AG08395 (cell line): ENCODE measurements around the gene UBE2D4.
A peak's percentile ranks its signal among the peaks of the same experiment; 100 is the strongest.
"Not testable (repeated sequence)": the region's sequence is repeated elsewhere in the genome, so short reads cannot be mapped to it uniquely, and the experiment has no call there.

ENCODE experiments used
- DNase-seq: peaks from one replicate; pipeline ENCODE4 v3.0.0; 2012; ENCODE audit warnings: mixed read lengths, low spot score

The UBE2D4 gene

DNA sequence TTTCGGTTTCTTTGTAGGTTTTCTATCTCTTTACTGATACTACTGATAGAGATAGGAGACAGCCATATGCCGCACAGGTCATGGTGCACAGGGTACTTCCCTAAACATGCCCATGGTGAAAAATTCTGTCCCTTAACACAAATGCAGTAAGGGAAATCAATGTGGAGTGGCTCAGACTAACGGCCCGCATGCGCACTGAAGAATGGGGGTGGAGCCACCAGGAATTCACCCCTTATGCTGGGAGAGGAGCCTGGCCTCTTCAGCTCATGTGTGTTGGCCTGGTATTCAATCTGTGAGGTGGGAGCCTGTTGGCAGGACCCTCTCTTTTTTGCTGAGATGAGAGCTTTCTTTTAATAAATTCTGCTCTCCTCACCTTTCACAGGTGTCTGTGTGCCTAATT lies 11.4 kb upstream of the UBE2D4 start:
- no peak for DNase-seq

- no peak for DNase-seq
These were observed 10.3 kb upstream of the UBE2D4 start for GRCh38 chr7:43915907-43916306.

DNA sequence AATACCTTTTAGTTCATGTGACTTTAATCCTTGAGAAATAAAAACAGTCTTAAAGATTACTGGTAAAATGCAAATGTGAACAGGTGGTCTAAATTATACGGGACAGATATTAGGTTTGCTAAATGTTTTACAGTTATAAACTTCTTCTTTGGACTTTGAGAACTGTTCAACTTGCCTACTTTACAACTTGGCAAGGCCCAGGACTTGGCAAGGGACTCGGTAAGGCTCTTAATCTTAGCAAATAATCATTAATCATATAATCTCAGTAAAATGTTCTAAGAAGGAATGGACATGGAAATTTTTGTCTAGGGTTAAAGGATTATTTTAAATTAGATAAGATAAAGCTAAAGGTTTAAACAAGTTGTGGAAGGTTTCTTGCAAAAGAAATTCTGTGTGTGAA lies 4.8 kb upstream of the UBE2D4 start:
- DNase-seq: no peak

DNA sequence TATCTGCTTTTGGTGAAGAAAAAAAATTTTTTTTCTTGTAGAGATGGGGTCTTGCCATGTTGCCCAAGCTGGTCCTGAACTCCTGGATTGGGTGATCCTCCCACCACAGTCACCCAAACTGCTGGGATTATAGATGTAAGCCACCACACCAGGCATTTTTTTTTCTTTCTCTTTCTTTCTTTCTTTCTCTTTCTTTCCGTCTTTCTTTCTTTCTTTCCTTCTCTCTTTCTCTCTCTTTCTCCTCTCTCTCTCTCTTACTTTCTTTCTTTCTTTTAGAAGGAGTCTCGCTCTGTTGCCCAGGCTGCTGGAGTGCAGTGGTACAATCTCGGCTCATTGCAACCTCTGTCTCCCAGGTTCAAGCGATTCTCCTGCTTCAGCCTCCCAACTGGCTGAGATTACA lies 3.5 kb upstream of the UBE2D4 start:
- DNase-seq: no peak

DNA sequence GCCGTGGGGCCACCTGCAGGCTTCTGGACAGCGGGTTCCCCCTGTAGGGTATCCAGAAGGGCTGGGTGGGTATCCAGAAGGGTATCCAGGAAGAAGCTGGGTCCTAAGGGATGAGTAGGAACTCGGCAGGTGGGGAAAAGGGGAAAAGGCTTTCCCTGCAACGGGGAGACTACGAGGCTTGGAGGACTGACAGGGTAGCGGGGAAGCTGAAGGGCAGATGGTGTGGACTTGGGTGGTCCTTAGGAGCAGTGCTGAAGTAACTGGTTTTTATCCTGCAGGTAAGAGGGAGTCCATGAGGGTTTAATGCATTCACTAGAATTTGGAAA lies 525 bp downstream of the UBE2D4 start:
- no peak for DNase-seq

- no peak for DNase-seq
These were observed 1.6 kb downstream of the UBE2D4 start for GRCh38 chr7:43927810-43928209.

- DNase-seq: no peak
These were observed 3.6 kb downstream of the UBE2D4 start for GRCh38 chr7:43929529-43930457.

DNA sequence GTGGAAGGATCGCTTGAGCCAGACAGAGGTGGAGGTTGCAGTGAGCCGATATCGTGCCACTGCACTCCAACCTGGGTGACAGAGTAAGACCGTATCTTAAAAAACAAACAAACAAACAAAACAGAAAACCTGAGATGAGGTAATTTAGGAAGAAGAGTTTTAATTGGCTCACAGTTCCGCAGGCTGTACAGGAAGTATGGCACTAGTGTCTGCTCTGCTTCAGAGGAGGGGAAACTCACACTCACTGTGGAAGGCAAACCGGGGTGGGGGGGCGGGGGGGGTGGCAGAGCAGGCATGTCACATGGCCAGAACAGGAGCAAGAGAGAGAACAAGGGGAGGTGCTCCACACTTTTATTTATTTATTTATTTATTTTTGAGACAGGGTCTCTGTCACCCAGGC lies 5.1 kb downstream of the UBE2D4 start:
- DNase-seq: no peak

- no peak for DNase-seq
These were observed 7.8 kb downstream of the UBE2D4 start for GRCh38 chr7:43933902-43934560.

GRCh38 chr7:43937444-43937843 lies 11.2 kb downstream of the UBE2D4 start:
- DNase-seq: no peak

DNA sequence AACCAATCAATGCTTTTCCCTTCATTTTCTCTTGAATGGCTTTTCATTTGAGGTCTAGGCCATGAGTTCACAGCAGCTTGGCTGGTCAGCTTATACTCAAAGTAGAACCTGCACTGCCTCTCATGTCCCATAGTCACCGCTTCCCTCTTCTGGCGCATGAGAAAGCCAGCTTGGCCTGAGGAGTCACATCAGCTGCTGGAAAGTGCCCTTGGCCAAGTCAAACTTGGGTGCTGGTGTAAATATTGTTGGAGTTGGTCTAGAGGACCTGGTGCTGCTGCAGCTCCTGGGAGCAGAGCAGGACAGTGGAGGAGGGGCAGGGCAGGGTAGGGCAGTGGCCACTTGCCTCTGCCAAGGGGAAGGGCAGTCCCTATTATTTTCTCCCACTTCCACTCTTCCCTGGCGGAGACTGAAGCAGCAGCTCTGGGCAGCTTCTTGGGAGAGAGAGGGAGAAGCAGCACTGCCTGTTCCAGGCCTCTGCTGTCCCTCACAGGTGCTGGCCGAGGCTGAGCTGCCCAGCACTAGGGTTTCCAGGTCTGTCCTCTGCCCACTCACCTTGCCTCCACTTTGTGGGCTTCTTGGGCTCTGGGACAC lies 12.8 kb downstream of the UBE2D4 start:
- DNase-seq: no peak

- DNase-seq: no peak
These were observed 16.0 kb downstream of the UBE2D4 start for GRCh38 chr7:43942250-43942649.

- no peak for DNase-seq
These were observed 16.8 kb downstream of the UBE2D4 start for GRCh38 chr7:43942997-43943396.

DNA sequence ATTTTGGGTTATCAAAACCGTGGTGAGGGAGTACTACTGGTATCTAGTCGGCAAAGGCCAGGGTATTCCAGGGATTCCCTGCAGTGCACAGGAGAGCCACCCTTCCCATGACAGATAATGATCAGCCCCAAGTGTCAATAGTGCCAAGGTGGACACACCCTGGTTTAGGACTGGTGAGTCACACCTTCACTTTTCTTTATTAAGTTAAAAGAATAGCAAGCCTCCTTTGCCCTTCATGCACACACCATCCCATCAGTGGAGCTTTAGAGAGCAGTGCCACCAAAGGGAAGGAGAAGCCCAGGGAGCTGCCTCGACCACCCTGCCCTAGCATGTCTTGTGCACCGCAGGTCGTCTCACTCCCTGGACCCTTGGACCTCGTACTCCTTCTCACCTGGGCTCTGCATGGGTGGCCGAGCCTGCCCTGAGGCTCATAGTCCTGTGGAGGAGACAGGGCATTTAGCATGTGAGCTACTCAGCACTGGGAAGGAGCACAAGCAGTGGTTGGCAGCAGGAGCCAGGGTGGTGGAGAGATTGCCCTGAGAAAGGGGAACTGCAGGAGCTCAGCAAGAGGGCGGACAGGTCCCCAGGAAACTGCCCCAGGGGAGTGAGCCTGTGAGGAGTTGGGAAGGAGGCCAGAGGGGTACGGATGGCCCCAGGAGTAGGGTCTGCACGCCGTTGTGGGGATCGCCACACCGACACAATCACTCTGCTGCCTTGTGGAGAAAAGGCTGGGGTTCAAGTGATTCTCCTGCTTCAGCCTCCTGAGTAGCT lies 17.4 kb downstream of the UBE2D4 start:
- no peak for DNase-seq

GRCh38 chr7:43944286-43944685 lies 18.1 kb downstream of the UBE2D4 start:
- no peak for DNase-seq

DNA sequence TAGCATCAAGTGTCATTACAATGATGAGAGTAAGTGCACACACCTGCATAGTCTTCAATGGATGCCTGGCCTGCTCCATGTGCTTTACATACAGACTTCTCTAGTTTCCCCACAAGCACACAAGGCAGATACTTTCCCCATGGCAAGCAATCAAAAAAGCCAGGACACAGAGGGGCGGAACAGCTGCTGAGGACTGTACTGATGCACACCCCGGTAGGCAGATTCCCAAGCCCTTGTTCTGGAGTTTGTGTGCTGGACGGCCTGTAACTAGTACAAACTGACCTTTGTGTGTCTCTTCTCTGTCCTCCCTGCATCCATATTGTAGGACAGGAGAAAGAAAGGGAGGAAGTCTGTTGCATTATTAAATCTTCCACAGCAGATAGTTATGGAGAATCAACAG lies 25.8 kb downstream of the UBE2D4 start:
- DNase-seq: no peak

DNA sequence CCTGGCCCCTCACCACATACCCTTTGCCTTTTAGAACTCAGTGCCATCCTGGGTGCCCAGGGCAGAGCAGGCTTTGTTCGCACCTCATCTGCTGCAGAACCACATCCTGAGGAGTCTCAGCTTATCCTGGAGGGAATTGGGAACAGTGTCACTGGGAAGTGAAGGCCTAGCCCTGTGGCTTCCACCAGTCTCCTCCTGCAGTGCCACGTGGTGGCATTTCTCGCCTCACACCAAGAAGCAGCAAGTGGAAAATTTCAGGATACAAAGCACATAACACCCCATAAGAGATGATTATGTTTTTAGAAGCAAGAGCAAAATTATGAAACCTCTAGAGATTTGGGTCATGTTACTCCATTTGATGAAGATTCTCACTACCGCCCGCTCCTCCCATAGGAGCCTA lies 26.8 kb downstream of the UBE2D4 start:
- DNase-seq: no peak

GRCh38 chr7:43954524-43955228 lies 28.4 kb downstream of the UBE2D4 start:
- DNase-seq: peak; percentile 85

GRCh38 chr7:43956027-43956426 lies 29.8 kb downstream of the UBE2D4 start:
- no peak for DNase-seq

GRCh38 chr7:43960933-43961332 lies 34.7 kb downstream of the UBE2D4 start:
- DNase-seq: no peak

DNA sequence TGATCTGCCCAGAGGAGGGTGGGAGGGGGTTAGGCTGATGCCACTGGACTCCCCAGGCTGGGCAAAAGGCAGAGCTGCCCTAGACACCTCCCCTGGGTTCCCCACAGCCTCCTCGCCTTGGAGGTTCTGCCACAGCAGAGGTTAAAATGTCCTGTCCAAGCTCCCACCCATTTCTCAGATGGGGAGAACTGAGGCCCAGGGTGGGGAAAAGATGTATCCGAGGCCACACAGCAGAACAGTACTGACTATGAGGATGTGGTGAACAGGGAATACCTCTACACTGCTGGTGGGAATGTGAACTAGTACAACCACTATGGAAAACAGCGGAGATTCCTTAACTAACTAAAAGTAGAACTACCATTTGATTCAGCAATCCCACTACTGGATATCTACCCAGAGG lies 40.2 kb downstream of the UBE2D4 start:
- not testable (repeated sequence) for DNase-seq
